NCI-H2107 (cell line): ENCODE results near the gene PDE4D.

Experiments
- DNase-seq: peaks from one replicate; lab custom pipeline; 2025; lab: John Stamatoyannopoulos, UW

The PDE4D gene

GRCh38 chr5:58925627-58926540, 967.6 kb downstream of the PDE4D start:
- DNase-seq = no peak

GRCh38 chr5:58924306-58924705, 969.2 kb downstream of the PDE4D start:
- DNase-seq = no peak

- no peak for DNase-seq
These were observed 970.2 kb downstream of the PDE4D start for GRCh38 chr5:58923355-58923754.

GRCh38 chr5:58922461-58923171, 970.9 kb downstream of the PDE4D start:
- no peak for DNase-seq

- no peak for DNase-seq
These were observed 972.4 kb downstream of the PDE4D start for GRCh38 chr5:58921159-58921558.

- no peak for DNase-seq
These were observed 973.7 kb downstream of the PDE4D start for GRCh38 chr5:58919833-58920232.
